GM19351 (cell line): ENCODE data around the gene C10orf105.

Experiments
- ATAC-seq: cut with Tn5 transposase; IDR thresholded peaks from one replicate; pipeline ENCODE4 v1.9.1; 2021; ENCODE audit warnings: mild to moderate bottlenecking, moderate library complexity; ENCODE audit not compliant: unreplicated experiment

C10orf105 gene

GRCh38 chr10:71681977-71682376 lies 37.6 kb downstream of the C10orf105 start:
- no peak for ATAC-seq

- ATAC-seq = no peak
Observed at GRCh38 chr10:71679425-71679824, 40.2 kb downstream of the C10orf105 start.

GRCh38 chr10:71678057-71678805 lies 41.3 kb downstream of the C10orf105 start:
- ATAC-seq = no peak

GRCh38 chr10:71677261-71677660 lies 42.3 kb downstream of the C10orf105 start:
- ATAC-seq = no peak

GRCh38 chr10:71675295-71675970 lies 44.1 kb downstream of the C10orf105 start:
- no peak for ATAC-seq

GRCh38 chr10:71671994-71672946 lies 47.3 kb downstream of the C10orf105 start:
- no peak for ATAC-seq

GRCh38 chr10:71667387-71667752 lies 52.2 kb downstream of the C10orf105 start:
- ATAC-seq = no peak

- no peak for ATAC-seq
Observed at GRCh38 chr10:71666639-71667386, 52.8 kb downstream of the C10orf105 start.

- ATAC-seq = no peak
Observed at GRCh38 chr10:71665456-71665855, 54.1 kb downstream of the C10orf105 start.

GRCh38 chr10:71664585-71664984 lies 55.0 kb downstream of the C10orf105 start:
- no peak for ATAC-seq

GRCh38 chr10:71663311-71663710 lies 56.3 kb downstream of the C10orf105 start:
- no peak for ATAC-seq

GRCh38 chr10:71661779-71662336 lies 57.7 kb downstream of the C10orf105 start:
- ATAC-seq = no peak
